ENCODE measurements around the gene FGD5.

The FGD5 gene

GRCh38 chr3:14791343-14791945 lies 27.3 kb upstream of the FGD5 start:
- no peak overlapping the region for H3K27ac ChIP-seq
- TF ChIP-seq CTCF (conservative IDR thresholded peaks at IDR 0.05) = peak; percentile 97

GRCh38 chr3:14792691-14793121 lies 26.1 kb upstream of the FGD5 start:
- H3K27ac ChIP-seq = no peak overlapping the region
- no peak for TF ChIP-seq CTCF (conservative IDR thresholded peaks at IDR 0.05)

GRCh38 chr3:14793126-14793857 lies 25.5 kb upstream of the FGD5 start:
- no peak for TF ChIP-seq CTCF (conservative IDR thresholded peaks at IDR 0.05)

GRCh38 chr3:14793858-14794234 lies 24.9 kb upstream of the FGD5 start:
- no peak overlapping the region for H3K27ac ChIP-seq
- TF ChIP-seq CTCF (conservative IDR thresholded peaks at IDR 0.05) = no peak

More at GRCh38 chr3:14793126-14793857, 25.5 kb upstream of the FGD5 start:
- H3K27ac ChIP-seq = no peak overlapping the region

- no peak overlapping the region for H3K27ac ChIP-seq
- TF ChIP-seq CTCF (conservative IDR thresholded peaks at IDR 0.05) = no peak
These were observed 24.3 kb upstream of the FGD5 start for GRCh38 chr3:14794435-14794834.

GRCh38 chr3:14795996-14796395 lies 22.8 kb upstream of the FGD5 start:
- no peak overlapping the region for H3K27ac ChIP-seq
- TF ChIP-seq CTCF (conservative IDR thresholded peaks at IDR 0.05) = no peak

GRCh38 chr3:14796403-14797077 lies 22.2 kb upstream of the FGD5 start:
- TF ChIP-seq CTCF (conservative IDR thresholded peaks at IDR 0.05) = no peak
- H3K27ac ChIP-seq = no peak overlapping the region
